ENCODE measurements around the gene KIF12.
"Not testable (repeated sequence)": the region's sequence is repeated elsewhere in the genome, so short reads cannot be mapped to it uniquely, and the experiment has no call there.

The KIF12 gene

GRCh38 chr9:114047717-114048116 is 51.4 kb downstream of the KIF12 start:
- no peak for DNase-seq (ENCODE audit: low read depth in 2 of 2)

DNA sequence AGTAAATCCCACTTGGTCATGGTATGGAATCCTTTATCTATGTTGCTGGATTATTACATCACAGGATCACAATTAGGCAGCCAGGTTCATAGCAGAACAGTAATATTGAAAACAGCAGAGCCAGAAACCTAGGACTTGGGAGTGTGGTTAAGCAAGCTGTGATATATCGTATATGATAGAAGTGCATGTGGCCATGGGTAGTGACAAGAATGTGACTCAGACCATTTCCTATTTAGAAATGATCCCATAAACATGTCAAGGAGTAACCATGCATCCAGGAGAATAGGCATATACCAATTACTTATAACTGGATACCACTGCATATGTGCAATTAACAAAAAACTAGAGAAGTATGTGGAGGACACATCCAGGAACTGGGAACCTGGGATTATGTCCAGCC is 52.2 kb downstream of the KIF12 start:
- no peak for DNase-seq (ENCODE audit: low read depth in 2 of 2)

- no peak for DNase-seq (ENCODE audit: low read depth in 2 of 2)
These were observed 52.8 kb downstream of the KIF12 start for GRCh38 chr9:114046237-114046755.

- not testable (repeated sequence) for DNase-seq (ENCODE audit: low read depth in 2 of 2)
These were observed 55.4 kb downstream of the KIF12 start for GRCh38 chr9:114043660-114044059.
